Measurements from ENCODE around the gene SPRED2. TPM values are rescaled to one million over a fixed set of nuclear protein-coding genes. Genes with fewer than 3 reads are reported as not detected.

The SPRED2 gene
- total RNA-seq, 4 donors from 2014 or later: 8.4 to 34.8 (median 29.7) TPM

GRCh38 chr2:65263986-65264385 is 168.4 kb downstream of the SPRED2 start:
- TF ChIP-seq CTCF (IDR thresholded peaks at IDR 0.05): no peak
- no peak for TF ChIP-seq POLR2A (IDR thresholded peaks at IDR 0.05)
- TF ChIP-seq POLR2AphosphoS5 (IDR thresholded peaks at IDR 0.05): no peak
- no peak for TF ChIP-seq EP300 (IDR thresholded peaks at IDR 0.05; ENCODE audit: low read depth)
- Histone ChIP-seq H3K27me3 (no peaks in the 10 kb centered on the region), H3K36me3 (peaks cover 0 to 33% (median 12%) of the 10 kb centered on the region in 4 donors), H3K4me3 (no peak overlapping the region), H3K4me1 (peaks cover 0 to 7% (median 0%) of the 10 kb centered on the region in 4 donors), H3K9me3 (no peaks in the 10 kb centered on the region), H3K27ac (no peak overlapping the region)
- DNase-seq: no peak
- in situ Hi-C loops (cut with MboI; ENCODE audit: low pct_ligation_motif_present in 1 of 4, low pct_unique_long_range_greater_than_20kb in 1 of 4, low sequenced_read_pairs in 3 of 4): loop anchor here (5.0 to 25.0 kb wide), 4 partner anchors 173 to 291 kb away; partner anchors contain the start of gene SPRED2 (in 2 of the 4)
- intact Hi-C loops (cut with DNase I; ENCODE audit: low total_unique reads): no loop called here
- WGBS, 2 donors (ENCODE audit: low coverage in 1 of 2): 89 to 98% methylated on average over 6 to 7 of the region's 7 CpGs

- intact Hi-C loops (cut with DNase I; ENCODE audit: low total_unique reads): no loop called here
- WGBS, 2 donors (ENCODE audit: low coverage in 1 of 2): 95 to 100% methylated on average over 1 of the region's 1 CpG
- peaks cover 0 to 36% (median 13%) of the 10 kb centered on the region in 4 donors for H3K36me3 ChIP-seq
Measured at GRCh38 chr2:65263262-65263661, 169.1 kb downstream of the SPRED2 start.

GRCh38 chr2:65261676-65262075 is 170.7 kb downstream of the SPRED2 start:
- WGBS, 2 donors (ENCODE audit: low coverage in 1 of 2): 93% methylated on average over 3 of the region's 3 CpGs; no CpG with 5 or more reads in 1 of the 2 donors
- Histone ChIP-seq H3K4me3 (no peak overlapping the region), H3K36me3 (peaks cover 0 to 36% (median 13%) of the 10 kb centered on the region in 4 donors), H3K4me1 (no peaks in the 10 kb centered on the region), H3K9me3 (no peaks in the 10 kb centered on the region), H3K27me3 (no peaks in the 10 kb centered on the region), H3K27ac (no peak overlapping the region)
- DNase-seq: no peak
- intact Hi-C loops (cut with DNase I; ENCODE audit: low total_unique reads): no loop called here
- TF ChIP-seq EP300 (IDR thresholded peaks at IDR 0.05; ENCODE audit: low read depth): no peak
- no peak for TF ChIP-seq POLR2AphosphoS5 (IDR thresholded peaks at IDR 0.05)
- TF ChIP-seq CTCF (IDR thresholded peaks at IDR 0.05): no peak
- no peak for TF ChIP-seq POLR2A (IDR thresholded peaks at IDR 0.05)
- in situ Hi-C loops (cut with MboI; ENCODE audit: low pct_ligation_motif_present in 1 of 4, low pct_unique_long_range_greater_than_20kb in 1 of 4, low sequenced_read_pairs in 3 of 4): loop anchor here (5.0 to 25.0 kb wide), 4 partner anchors 176 to 293 kb away; partner anchors contain the start of gene SPRED2 (in 2 of the 4)

More at GRCh38 chr2:65263262-65263661, 169.1 kb downstream of the SPRED2 start:
- Histone ChIP-seq H3K9me3 (no peaks in the 10 kb centered on the region), H3K27me3 (no peaks in the 10 kb centered on the region), H3K4me1 (peaks cover 0 to 7% (median 0%) of the 10 kb centered on the region in 4 donors), H3K27ac (no peak overlapping the region), H3K4me3 (no peak overlapping the region)
- in situ Hi-C loops (cut with MboI; ENCODE audit: low pct_ligation_motif_present in 1 of 4, low pct_unique_long_range_greater_than_20kb in 1 of 4, low sequenced_read_pairs in 3 of 4): loop anchor here (5.0 to 25.0 kb wide), 4 partner anchors 174 to 292 kb away; partner anchors contain the start of gene SPRED2 (in 2 of the 4)
- TF ChIP-seq EP300 (IDR thresholded peaks at IDR 0.05; ENCODE audit: low read depth): no peak
- DNase-seq: no peak

Other genes starting within 250 kb of the SPRED2 start
- 100 to 1,000 TPM in 1 of 4 donors, 10 to 100 TPM in 3; 56.9 to 123 (median 81.8) TPM for gene ACTR2, start 204.8 kb downstream of the SPRED2 start, total RNA-seq